ENCODE measurements around the gene DPP8. TPM values are rescaled to one million over a fixed set of nuclear protein-coding genes. Genes with fewer than 3 reads are reported as not detected.

The DPP8 gene
- total RNA-seq, 2 experiments from 2014 or later = 41.6 to 44.1 TPM

Other genes starting within 250 kb of the DPP8 start
- 10 to 100 TPM; 11.7 to 19.7 TPM for gene PARP16, start 230.8 kb downstream of the DPP8 start, total RNA-seq
- gene RNU5A-1, start 221.6 kb downstream of the DPP8 start, total RNA-seq = not detected
- gene RNU5B-1, start 213.0 kb downstream of the DPP8 start, total RNA-seq = 10 to 100 TPM in 1 of 2 experiments, not detected in 1; 15.8 TPM
- not detected for gene IGDCC3, start 139.7 kb downstream of the DPP8 start, total RNA-seq
- under 1 TPM; 0.14 to 0.26 TPM for gene IGDCC4, start 94.7 kb downstream of the DPP8 start, total RNA-seq
- 10 to 100 TPM; 40.7 to 43.5 TPM for gene HACD3, start 12.8 kb upstream of the DPP8 start, total RNA-seq
- gene INTS14, start 93.4 kb upstream of the DPP8 start, total RNA-seq = 10 to 100 TPM; 44.2 to 51.7 TPM
- gene SLC24A1, start 104.2 kb upstream of the DPP8 start, total RNA-seq = 1 to 10 TPM; 4.2 to 4.3 TPM

Data from activated CD8-positive, alpha-beta memory T cell treated with anti-CD3 and anti-CD28 coated beads, Interleukin-2, amount 10 ng/mL, durations not matched to agents 7 days and 5 days (primary cell).